ENCODE measurements around the gene PDLIM5. TPM values are rescaled to one million over a fixed set of nuclear protein-coding genes. Genes with fewer than 3 reads are reported as not detected.
A peak's percentile ranks its signal among the peaks of the same experiment; 100 is the strongest.
"Not testable (repeated sequence)": the region's sequence is repeated elsewhere in the genome, so short reads cannot be mapped to it uniquely, and the experiment has no call there.

The PDLIM5 gene
- total RNA-seq, 1 donor from 2014 or later: 723 TPM

GRCh38 chr4:94595013-94595412, 143.3 kb downstream of the PDLIM5 start:
- no peak for DNase-seq (ENCODE audit: low spot score)

- peak; percentile 62 for DNase-seq (ENCODE audit: low spot score)
These were observed 144.2 kb downstream of the PDLIM5 start for GRCh38 chr4:94595880-94596483.

GRCh38 chr4:94598758-94599157, 147.0 kb downstream of the PDLIM5 start:
- DNase-seq (ENCODE audit: low spot score): no peak

GRCh38 chr4:94603170-94603747, 151.5 kb downstream of the PDLIM5 start:
- DNase-seq (ENCODE audit: low spot score): peak; percentile 64

GRCh38 chr4:94605241-94605805, 153.6 kb downstream of the PDLIM5 start:
- no peak for DNase-seq (ENCODE audit: low spot score)

GRCh38 chr4:94610145-94610544, 158.4 kb downstream of the PDLIM5 start:
- DNase-seq (ENCODE audit: low spot score): no peak

- no peak for DNase-seq (ENCODE audit: low spot score)
These were observed 161.5 kb downstream of the PDLIM5 start for GRCh38 chr4:94613248-94613647.

- DNase-seq (ENCODE audit: low spot score): no peak
These were observed 163.7 kb downstream of the PDLIM5 start for GRCh38 chr4:94615451-94615850.

- peak; percentile 57 for DNase-seq (ENCODE audit: low spot score)
These were observed 169.8 kb downstream of the PDLIM5 start for GRCh38 chr4:94621491-94622080.

- DNase-seq (ENCODE audit: low spot score): no peak
These were observed 171.6 kb downstream of the PDLIM5 start for GRCh38 chr4:94623126-94623911.

- no peak for DNase-seq (ENCODE audit: low spot score)
These were observed 175.2 kb downstream of the PDLIM5 start for GRCh38 chr4:94626942-94627341.

GRCh38 chr4:94629058-94629457, 177.3 kb downstream of the PDLIM5 start:
- DNase-seq (ENCODE audit: low spot score): not testable (repeated sequence)

GRCh38 chr4:94629837-94630236, 178.1 kb downstream of the PDLIM5 start:
- no peak for DNase-seq (ENCODE audit: low spot score)

- DNase-seq (ENCODE audit: low spot score): peak; percentile 51
These were observed 182.5 kb downstream of the PDLIM5 start for GRCh38 chr4:94634271-94634670.

GRCh38 chr4:94635177-94635576, 183.4 kb downstream of the PDLIM5 start:
- peak; percentile 59 for DNase-seq (ENCODE audit: low spot score)

GRCh38 chr4:94636004-94636403, 184.3 kb downstream of the PDLIM5 start:
- peak; percentile 97 for DNase-seq (ENCODE audit: low spot score)

- no peak for DNase-seq (ENCODE audit: low spot score)
These were observed 187.6 kb downstream of the PDLIM5 start for GRCh38 chr4:94639298-94639697.

GRCh38 chr4:94640151-94640550, 188.4 kb downstream of the PDLIM5 start:
- DNase-seq (ENCODE audit: low spot score): no peak

- no peak for DNase-seq (ENCODE audit: low spot score)
These were observed 190.2 kb downstream of the PDLIM5 start for GRCh38 chr4:94641702-94642560.

- no peak for DNase-seq (ENCODE audit: low spot score)
These were observed 190.8 kb downstream of the PDLIM5 start for GRCh38 chr4:94642561-94642866.

GRCh38 chr4:94648699-94649098, 197.0 kb downstream of the PDLIM5 start:
- no peak for DNase-seq (ENCODE audit: low spot score)

Measured in umbilical cord (tissue), 2 donors.